ENCODE data around the gene PRDM7.

DNA sequence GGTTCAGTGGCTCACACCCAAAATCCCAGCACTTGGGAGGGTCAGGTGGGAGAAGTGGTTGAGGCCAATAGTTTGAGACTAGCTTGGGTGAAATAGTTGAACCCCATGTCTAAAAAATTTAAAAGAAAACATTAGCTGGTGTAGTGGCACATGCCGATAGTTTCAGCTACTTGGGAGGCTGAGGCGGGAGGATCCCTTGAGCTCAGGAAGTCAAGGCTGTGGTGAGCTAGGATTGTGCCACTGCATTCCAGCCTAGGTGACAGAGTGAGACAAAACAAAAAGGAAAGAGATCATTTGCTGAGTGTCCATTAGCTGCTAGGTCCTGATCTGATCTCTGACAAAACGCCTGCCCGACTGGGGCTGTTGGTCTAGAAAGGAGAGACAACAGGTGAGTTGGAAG lies 43.7 kb downstream of the PRDM7 start:
- TF ChIP-seq, protein P1, sequence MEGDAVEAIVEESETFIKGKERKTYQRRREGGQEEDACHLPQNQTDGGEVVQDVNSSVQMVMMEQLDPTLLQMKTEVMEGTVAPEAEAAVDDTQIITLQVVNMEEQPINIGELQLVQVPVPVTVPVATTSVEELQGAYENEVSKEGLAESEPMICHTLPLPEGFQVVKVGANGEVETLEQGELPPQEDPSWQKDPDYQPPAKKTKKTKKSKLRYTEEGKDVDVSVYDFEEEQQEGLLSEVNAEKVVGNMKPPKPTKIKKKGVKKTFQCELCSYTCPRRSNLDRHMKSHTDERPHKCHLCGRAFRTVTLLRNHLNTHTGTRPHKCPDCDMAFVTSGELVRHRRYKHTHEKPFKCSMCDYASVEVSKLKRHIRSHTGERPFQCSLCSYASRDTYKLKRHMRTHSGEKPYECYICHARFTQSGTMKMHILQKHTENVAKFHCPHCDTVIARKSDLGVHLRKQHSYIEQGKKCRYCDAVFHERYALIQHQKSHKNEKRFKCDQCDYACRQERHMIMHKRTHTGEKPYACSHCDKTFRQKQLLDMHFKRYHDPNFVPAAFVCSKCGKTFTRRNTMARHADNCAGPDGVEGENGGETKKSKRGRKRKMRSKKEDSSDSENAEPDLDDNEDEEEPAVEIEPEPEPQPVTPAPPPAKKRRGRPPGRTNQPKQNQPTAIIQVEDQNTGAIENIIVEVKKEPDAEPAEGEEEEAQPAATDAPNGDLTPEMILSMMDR (IDR thresholded peaks at IDR 0.05) = no peak
- TF ChIP-seq POLR2A (IDR thresholded peaks at IDR 0.05) = no peak
